OCI-LY7 (cell line): ENCODE results near the gene PLEKHA6. TPM values are rescaled to one million over a fixed set of nuclear protein-coding genes. Genes with fewer than 3 reads are reported as not detected.

Experiments used
- BruUV-seq: library from RNA; stranded (reverse); fragments of 400-500 nt; replicated peaks from 2 replicates; lab custom pipeline; 2021; lab: Mats Ljungman, UMichigan
- CTCF ChIA-PET: fragments of 300-600 bp; sonication (Branson Sonifier 250); formaldehyde crosslinking; loops from one replicate; lab custom pipeline; 2022; ENCODE audit warnings: antibody characterized with exemption; ENCODE audit not compliant: unreplicated experiment; lab: Charles Lee
- POLR2A ChIA-PET: fragments of 300-600 bp; sonication (Branson Sonifier 250); formaldehyde crosslinking; loops from one replicate; lab custom pipeline; 2022; ENCODE audit warnings: antibody characterized with exemption; lab: Charles Lee
- DNase-seq: peaks from one replicate; pipeline ENCODE4 v3.0.0-alpha.2; 2015; ENCODE audit warnings: low spot score
- H2AFZ ChIP-seq: fragments of 200-600 bp; sonication (generic), shearing (Covaris generic); 2 replicates; pipeline ENCODE4 v1.6.1; 2014; ENCODE audit warnings: mild to moderate bottlenecking, antibody characterized with exemption, low read length, moderate library complexity
- H3K27ac ChIP-seq: fragments of 200-600 bp; sonication (generic); 2 replicates; pipeline ENCODE4 v1.5.1; 2014; ENCODE audit warnings: mixed run types, low read depth, mild to moderate bottlenecking, moderate library complexity, low read length, inconsistent platforms; ENCODE audit not compliant: poor library complexity, severe bottlenecking
- H3K36me3 ChIP-seq: fragments of 200-600 bp; sonication (generic); 2 replicates; pipeline ENCODE4 v1.6.1; 2014; ENCODE audit warnings: mild to moderate bottlenecking, antibody characterized with exemption, low read length, moderate library complexity, mixed read lengths; ENCODE audit not compliant: insufficient read depth
- H3K4me1 ChIP-seq: fragments of 200-600 bp; sonication (generic); 2 replicates; pipeline ENCODE4 v1.5.1; 2014; ENCODE audit warnings: mild to moderate bottlenecking, low read length; ENCODE audit not compliant: insufficient read depth, poor library complexity, severe bottlenecking
- H3K4me2 ChIP-seq: fragments of 200-600 bp; sonication (generic); 2 replicates; pipeline ENCODE4 v1.6.1; 2014; ENCODE audit warnings: mild to moderate bottlenecking, low read length
- H3K4me3 ChIP-seq: fragments of 200-600 bp; sonication (generic); 2 replicates; pipeline ENCODE4 v1.5.1; 2014; ENCODE audit warnings: mild to moderate bottlenecking, low read depth, low read length; ENCODE audit not compliant: poor library complexity, severe bottlenecking
- H3K79me2 ChIP-seq: fragments of 200-600 bp; sonication (generic); 2 replicates; pipeline ENCODE4 v1.6.1; 2016; ENCODE audit warnings: low read depth, mild to moderate bottlenecking, low read length, moderate library complexity, mixed read lengths; ENCODE audit not compliant: insufficient read depth
- H3K9me2 ChIP-seq: fragments of 200-600 bp; sonication (generic); 2 replicates; pipeline ENCODE4 v1.6.1; 2016; ENCODE audit warnings: mild to moderate bottlenecking, low read length, mixed read lengths; ENCODE audit not compliant: insufficient read depth
- H3K9me3 ChIP-seq: fragments of 200-600 bp; sonication (generic); 2 replicates; pipeline ENCODE4 v1.6.1; 2014; ENCODE audit warnings: mild to moderate bottlenecking, mixed run types, low read length, mixed read lengths
- H4K20me1 ChIP-seq: fragments of 200-600 bp; sonication (generic); 2 replicates; pipeline ENCODE4 v1.6.1; 2014; ENCODE audit warnings: mild to moderate bottlenecking, antibody characterized with exemption, low read length, moderate library complexity, mixed read lengths; ENCODE audit not compliant: insufficient read depth
- CTCF ChIP-seq: fragments of 200-600 bp; sonication (generic); conservative IDR thresholded peaks from 2 replicates; pipeline ENCODE4 v1.5.1; 2014; ENCODE audit warnings: mild to moderate bottlenecking, antibody characterized with exemption, low read length, moderate library complexity, mixed read lengths
- EZH2phosphoT487 ChIP-seq: fragments of 200-600 bp; sonication (generic); IDR thresholded peaks from 2 replicates; pipeline ENCODE4 v1.6.1; 2018; ENCODE audit warnings: low read depth, borderline replicate concordance, mild to moderate bottlenecking, mixed run types, antibody characterized with exemption, low read length, moderate library complexity, mixed read lengths
- intact Hi-C: fragments of 100-400 bp; cut with micrococcal nuclease; formaldehyde crosslinking; loops from one replicate; pipeline ENCODE4 v1.10.0; 2022; ENCODE audit not compliant: unreplicated experiment
- total RNA-seq, 2 experiments: library from RNA; depleted of rRNA in 1 of 2; stranded (reverse); fragments of >200 nt in 1 of 2; shearing (Covaris generic) in 1 of 2; gene quantifications; 2 replicates each; pipeline ENCODE4 v1.2.3, GENCODE V29; 2014 to 2022

The PLEKHA6 gene
- total RNA-seq, 2 experiments from 2014 or later, result not detected

DNA sequence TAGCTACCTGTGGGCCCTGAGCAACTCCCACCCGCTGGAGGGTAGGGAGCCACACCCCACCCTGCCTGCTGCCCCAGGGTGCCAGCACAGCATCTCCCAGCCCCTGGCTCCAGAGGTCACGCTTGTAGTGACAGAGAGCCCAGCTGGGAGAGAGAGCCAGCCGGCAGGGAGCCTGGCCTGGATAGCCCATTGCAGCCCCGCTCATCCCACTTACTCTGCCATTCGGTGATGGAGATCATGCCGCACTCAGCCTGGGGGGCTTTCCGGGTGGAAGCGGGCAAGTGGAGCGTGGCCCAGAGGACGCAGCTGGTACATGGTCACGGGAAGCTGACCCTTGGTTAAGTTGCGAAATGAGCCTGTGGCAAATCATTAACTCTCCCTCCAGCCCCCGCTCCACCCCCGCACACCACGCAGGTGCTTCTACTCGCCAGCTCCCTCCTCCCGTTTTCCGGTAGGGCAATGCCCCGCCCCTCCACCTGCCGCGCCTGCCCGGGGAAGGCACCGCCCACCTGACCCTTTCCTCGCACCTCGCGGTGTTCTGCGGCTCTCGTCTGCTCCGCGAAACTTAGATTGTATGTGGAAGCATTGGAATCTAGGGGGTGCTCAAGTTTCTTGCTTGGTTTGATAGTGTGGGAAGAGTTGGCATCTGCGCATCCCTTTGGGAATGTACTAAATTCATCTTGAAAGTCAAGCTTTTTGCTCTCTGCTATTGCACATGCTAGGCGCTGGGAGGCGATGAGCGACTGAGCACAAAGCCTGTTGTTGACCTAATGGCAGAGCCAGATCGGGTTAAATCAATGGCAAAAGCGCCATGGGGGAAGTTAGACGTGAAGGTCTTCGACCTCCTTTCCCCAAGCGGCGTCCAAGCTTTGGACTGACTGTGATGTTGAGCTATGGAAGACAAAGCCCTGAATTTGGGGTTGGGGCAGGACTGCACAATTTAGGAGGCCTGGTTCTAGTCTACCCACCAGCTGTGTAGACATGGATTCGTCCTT is 145.8 kb downstream of the PLEKHA6 start, which contains the start of gene GOLT1A:
TSS of gene GOLT1A (minus strand) at position 321 of the 995 bp plus-strand sequence. CDS start at position 239, 82 bp downstream.
- Histone ChIP-seq H3K79me2 (no peaks in the 10 kb centered on the region), H3K4me3 (no peak within 1 kb of the TSS), H3K27ac (no peak within 1 kb of the TSS), H3K36me3 (no peaks in the 10 kb centered on the region), H3K4me2 (no peak within 1 kb of the TSS), H3K9me3 (no peaks in the 10 kb centered on the region), H3K4me1 (no peaks in the 10 kb centered on the region), H2AFZ (no peak within 1 kb of the TSS), H3K9me2 (no peaks in the 10 kb centered on the region), H4K20me1 (no peaks in the 10 kb centered on the region)
- intact Hi-C loops, result no loop called here
- no peak for DNase-seq
- TF ChIP-seq EZH2phosphoT487 (no peak), CTCF (no peak)
- ChIA-PET CTCF (no interaction called here), POLR2A (no interaction called here)
- BruUV-seq, result no TSS peak

- no peaks in the 10 kb centered on the region for H3K9me3 ChIP-seq
- H3K79me2 ChIP-seq, result no peaks in the 10 kb centered on the region
- no peaks in the 10 kb centered on the region for H3K36me3 ChIP-seq
- no peaks in the 10 kb centered on the region for H3K4me1 ChIP-seq
- TF ChIP-seq EZH2phosphoT487, result no peak
- TF ChIP-seq CTCF, result no peak
- BruUV-seq, result no TSS peak
- no peak for DNase-seq
- H3K4me3 ChIP-seq, result no peak overlapping the region
- H3K27ac ChIP-seq, result no peak overlapping the region
- H2AFZ ChIP-seq, result no peak overlapping the region
- POLR2A ChIA-PET, result no interaction called here
- CTCF ChIA-PET, result no interaction called here
- H4K20me1 ChIP-seq, result no peaks in the 10 kb centered on the region
- no peak overlapping the region for H3K4me2 ChIP-seq
- no peaks in the 10 kb centered on the region for H3K9me2 ChIP-seq
- intact Hi-C loops, result no loop called here
These were observed 147.0 kb downstream of the PLEKHA6 start for GRCh38 chr1:204212715-204213114.

DNA sequence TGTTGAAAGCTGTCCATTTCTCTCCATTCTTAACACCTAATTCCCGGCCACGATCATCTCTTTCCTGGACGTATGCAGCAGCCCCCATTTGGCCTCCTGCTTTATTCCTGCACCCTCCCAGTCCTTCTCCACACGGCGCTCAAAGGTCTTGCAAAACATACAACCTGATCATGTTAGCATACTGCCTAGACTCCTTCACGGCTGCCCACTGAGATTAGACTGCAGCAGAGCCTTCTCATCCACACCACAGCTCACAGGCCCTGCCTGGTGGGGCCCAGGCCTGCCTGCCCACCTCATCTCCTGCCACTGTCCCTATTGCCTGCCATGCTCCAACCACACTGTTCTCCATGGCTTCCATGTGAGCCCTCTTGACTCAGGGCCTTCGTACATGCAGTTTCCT is 148.7 kb downstream of the PLEKHA6 start:
- Histone ChIP-seq H3K4me2 (no peak overlapping the region), H3K4me1 (no peaks in the 10 kb centered on the region), H3K9me3 (no peaks in the 10 kb centered on the region), H3K36me3 (no peaks in the 10 kb centered on the region), H3K9me2 (no peaks in the 10 kb centered on the region), H3K4me3 (no peak overlapping the region), H2AFZ (no peak overlapping the region), H3K27ac (no peak overlapping the region), H4K20me1 (no peaks in the 10 kb centered on the region), H3K79me2 (no peaks in the 10 kb centered on the region)
- POLR2A ChIA-PET, result no interaction called here
- no TSS peak for BruUV-seq
- TF ChIP-seq EZH2phosphoT487, result no peak
- TF ChIP-seq CTCF, result no peak
- CTCF ChIA-PET, result no interaction called here
- intact Hi-C loops, result no loop called here
- DNase-seq, result no peak
